Cardiac fibroblast (primary cell): ENCODE data around the gene CHST7.
A peak's percentile ranks its signal among the peaks of the same experiment; 100 is the strongest.

Experiments
- DNase-seq, 2 donors: peaks; one replicate each; pipeline versions ENCODE4 v3.0.0 to v3.0.0-alpha.2; 2010; ENCODE audit warnings: low read depth in 2 of 2
- H3K4me3 ChIP-seq, 2 donors: replicated peaks in 1 of 2; 1 replicate in 1 of 2; 2 replicates in 1 of 2; pipeline ENCODE4 v1.5.1; 2011; ENCODE audit warnings: low read depth in 2 of 2, low read length in 2 of 2, mild to moderate bottlenecking in 2 of 2, moderate library complexity in 1 of 2
- TF ChIP-seq, protein P1 (sequence below): IDR thresholded peaks from one replicate; pipeline ENCODE4 v1.5.1; 2011; ENCODE audit warnings: low read depth, mild to moderate bottlenecking, low read length, inconsistent platforms

The CHST7 gene

DNA sequence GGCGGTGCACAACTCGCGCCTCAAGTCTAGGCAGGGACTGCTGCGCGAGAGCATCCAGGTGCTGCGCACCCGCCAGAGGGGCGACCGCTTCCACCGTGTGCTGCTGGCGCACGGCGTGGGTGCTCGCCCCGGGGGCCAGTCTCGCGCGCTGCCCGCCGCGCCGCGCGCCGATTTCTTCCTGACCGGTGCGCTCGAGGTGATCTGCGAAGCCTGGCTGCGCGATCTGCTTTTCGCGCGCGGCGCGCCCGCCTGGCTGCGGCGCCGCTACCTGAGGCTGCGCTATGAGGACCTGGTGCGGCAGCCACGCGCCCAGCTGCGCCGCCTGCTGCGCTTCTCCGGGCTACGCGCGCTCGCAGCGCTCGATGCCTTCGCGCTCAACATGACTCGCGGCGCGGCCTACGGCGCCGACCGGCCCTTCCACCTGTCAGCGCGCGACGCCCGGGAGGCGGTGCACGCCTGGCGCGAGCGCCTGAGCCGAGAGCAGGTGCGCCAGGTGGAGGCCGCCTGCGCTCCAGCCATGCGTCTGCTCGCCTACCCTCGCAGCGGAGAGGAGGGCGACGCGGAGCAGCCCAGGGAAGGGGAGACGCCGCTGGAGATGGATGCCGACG lies 1.3 kb downstream of the CHST7 start:
- TF ChIP-seq, protein P1, sequence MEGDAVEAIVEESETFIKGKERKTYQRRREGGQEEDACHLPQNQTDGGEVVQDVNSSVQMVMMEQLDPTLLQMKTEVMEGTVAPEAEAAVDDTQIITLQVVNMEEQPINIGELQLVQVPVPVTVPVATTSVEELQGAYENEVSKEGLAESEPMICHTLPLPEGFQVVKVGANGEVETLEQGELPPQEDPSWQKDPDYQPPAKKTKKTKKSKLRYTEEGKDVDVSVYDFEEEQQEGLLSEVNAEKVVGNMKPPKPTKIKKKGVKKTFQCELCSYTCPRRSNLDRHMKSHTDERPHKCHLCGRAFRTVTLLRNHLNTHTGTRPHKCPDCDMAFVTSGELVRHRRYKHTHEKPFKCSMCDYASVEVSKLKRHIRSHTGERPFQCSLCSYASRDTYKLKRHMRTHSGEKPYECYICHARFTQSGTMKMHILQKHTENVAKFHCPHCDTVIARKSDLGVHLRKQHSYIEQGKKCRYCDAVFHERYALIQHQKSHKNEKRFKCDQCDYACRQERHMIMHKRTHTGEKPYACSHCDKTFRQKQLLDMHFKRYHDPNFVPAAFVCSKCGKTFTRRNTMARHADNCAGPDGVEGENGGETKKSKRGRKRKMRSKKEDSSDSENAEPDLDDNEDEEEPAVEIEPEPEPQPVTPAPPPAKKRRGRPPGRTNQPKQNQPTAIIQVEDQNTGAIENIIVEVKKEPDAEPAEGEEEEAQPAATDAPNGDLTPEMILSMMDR, result no peak
- H3K4me3 ChIP-seq, result peak overlapping the region; percentile 55 to 70
- peak in 1 of 2 donors; percentile 18 for DNase-seq

DNA sequence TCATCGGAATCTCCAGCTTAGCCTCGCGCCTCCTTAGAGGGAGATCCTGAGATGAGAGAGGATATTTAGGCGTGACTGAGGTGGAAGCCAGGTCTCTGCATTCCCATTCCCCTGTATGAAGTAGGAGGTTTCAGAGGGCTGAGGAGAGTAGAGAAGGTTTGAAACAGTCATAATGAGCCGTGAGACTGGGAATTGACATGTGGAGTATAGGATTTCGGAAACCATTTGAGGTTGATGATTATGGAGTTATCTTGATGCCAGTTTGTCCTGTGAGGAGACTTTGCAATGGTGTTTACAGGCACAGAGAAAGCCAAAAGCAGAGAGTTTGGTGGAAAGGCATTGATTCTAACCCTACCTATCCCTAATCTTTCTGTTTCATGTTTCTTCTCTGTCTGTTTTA lies 2.0 kb downstream of the CHST7 start:
- TF ChIP-seq, protein P1, result no peak
- DNase-seq, result no peak
- peak overlapping the region; percentile 43 to 70 for H3K4me3 ChIP-seq

DNA sequence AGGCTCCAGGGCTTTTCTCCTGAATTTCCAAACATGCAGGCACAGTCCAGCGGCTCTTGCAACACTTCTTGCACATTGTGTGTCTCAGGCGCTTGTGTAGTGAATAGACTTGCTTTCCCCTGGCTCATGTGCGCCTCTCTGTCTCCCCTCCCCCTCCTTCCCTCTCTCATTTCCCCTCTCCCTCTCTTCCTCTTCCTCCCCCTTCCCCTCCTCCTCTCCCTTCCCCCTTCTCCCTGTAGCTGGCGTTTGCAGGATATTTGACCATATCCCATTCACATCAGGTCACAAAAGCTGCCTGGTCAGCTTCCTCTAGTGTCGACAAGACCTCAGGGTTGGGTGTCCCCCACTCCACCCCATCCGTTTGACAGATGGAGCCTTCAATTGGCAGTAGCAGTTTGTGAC lies 2.4 kb downstream of the CHST7 start:
- peak overlapping the region; percentile 43 to 70 for H3K4me3 ChIP-seq
- peak; percentile 66 to 73 for DNase-seq
- TF ChIP-seq, protein P1, result no peak

DNA sequence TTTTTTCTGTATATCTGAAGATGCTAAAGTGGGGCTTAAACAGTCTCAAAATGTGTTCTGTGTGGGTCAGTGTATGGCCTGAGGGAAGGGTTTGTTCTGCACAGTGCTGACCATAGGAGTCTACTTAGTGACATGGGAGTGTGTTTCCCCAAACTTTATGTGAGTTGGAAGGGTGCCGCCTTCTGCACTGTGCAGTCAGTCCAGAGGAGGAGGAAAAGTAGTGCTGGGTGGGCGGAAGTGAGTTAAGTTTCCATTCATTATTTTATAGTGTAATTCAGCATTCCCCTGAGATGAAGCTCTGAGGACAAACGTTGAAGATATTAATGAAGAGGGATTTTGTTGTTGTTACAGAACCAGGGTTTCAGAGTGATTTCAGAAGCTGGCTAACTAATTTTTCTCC lies 2.9 kb downstream of the CHST7 start:
- peak overlapping the region in 1 of 2 donors; percentile 70 for H3K4me3 ChIP-seq

DNA sequence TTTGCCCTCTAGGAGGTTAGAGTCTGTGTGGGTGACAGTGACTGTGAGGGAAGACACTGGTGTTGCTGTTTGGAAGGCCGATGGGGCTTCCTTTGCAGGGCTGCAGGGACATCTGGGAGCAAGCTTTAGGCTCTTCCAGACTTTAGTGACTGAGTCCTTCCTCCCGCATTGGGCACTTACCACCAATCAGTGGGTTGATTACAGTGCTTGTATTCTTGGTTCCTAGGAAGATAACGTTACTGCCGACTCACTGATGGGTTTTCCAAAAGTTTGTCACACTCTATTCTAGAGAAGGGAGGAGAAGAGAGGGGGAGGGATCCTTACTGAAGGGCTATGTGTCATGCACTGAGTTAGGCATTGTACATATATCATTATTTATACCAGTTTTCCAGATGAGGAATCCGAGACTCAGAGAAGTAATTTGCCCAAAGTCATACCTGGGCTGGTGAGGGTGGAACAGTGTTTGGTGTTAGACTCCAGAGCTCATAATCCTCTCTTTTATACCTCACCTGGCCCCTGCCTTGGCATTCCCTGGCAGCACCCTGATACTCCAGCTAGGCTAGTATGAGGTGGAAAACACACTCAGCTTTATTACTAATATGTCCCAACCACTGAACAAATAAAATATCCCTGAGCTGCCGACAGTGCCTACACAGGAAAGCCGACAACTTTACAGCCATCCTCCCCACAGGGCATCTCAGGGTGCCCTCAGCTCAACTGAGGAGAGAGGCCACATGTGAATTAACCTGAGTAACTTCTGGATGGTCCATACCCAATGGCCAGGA lies 3.8 kb downstream of the CHST7 start:
- peak overlapping the region in 1 of 2 donors; percentile 70 for H3K4me3 ChIP-seq
- peak; percentile 33 to 68 for DNase-seq
- TF ChIP-seq, protein P1, result no peak

More for the DNA sequence above, 2.9 kb downstream of the CHST7 start:
- peak; percentile 49 to 63 for DNase-seq
- TF ChIP-seq, protein P1, result no peak

DNA sequence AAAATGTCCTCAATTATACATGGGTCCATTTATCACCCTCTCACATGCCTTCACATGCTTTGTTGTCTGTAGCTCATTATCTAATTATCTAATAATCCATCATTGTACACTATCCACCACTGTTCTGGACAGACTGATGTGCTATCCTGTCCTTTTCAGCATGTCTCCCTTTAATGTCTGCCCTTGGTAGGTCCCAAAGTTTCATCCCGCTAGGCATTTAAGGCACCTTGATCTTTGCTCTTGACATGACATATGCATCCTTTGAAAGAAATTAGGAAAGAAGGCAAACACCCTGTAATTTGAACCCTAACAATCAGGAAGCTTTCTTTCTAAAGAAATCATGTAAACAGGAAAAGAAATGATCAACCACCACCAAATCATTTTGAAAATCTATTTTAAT lies 5.7 kb downstream of the CHST7 start:
- TF ChIP-seq, protein P1, result no peak
- DNase-seq, result no peak

More for the DNA sequence above, 5.7 kb downstream of the CHST7 start:
- H3K4me3 ChIP-seq, result no peak overlapping the region
